Superior temporal gyrus (tissue), 1 donor: Measurements from ENCODE around the gene ARRB1.
A peak's percentile ranks its signal among the peaks of the same experiment; 100 is the strongest.

Source experiments
- DNase-seq: peaks from one replicate; pipeline ENCODE4 v3.0.0-alpha.2; 2016; ENCODE audit errors: extremely low spot score

Gene ARRB1

DNA sequence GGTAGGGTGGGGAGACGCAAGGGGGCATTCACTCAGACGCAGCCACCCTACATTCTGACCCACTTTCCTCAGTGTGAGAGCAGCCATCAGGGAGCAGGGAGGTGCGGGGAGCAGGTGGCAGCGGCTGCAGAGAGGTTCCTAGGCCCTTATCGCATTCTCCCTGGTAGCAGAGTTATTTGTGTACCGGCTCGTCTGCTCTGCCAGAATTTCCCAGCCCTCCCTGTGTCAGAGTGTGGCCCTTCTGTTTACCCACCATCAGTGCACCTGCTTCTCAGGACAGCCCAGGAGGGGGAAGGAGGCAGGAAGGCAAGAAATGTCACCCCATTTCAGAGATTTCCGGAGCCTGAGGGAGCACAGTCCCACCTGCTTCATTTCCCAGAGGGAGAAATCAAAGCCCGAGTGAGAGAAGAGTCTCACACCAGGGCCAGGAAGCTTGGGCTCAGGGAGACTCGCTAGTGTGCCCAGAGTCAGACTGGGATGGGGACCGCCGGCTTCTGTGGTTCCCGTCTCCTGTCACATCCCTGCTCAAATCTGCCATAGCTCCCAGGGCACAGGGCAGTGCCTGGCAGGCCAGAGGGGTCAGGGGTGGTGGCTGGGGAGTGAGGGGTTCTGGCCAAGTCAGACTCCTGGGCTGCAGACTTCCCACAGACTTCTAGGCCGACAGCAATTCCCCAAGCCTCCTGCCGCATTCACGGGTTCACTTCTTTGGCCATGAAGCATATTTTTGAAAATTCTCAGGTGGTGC, 49.7 kb downstream of the ARRB1 start:
- DNase-seq = peak; percentile 39

- DNase-seq = no peak
Measured at GRCh38 chr11:75301131-75301530, 50.3 kb downstream of the ARRB1 start.

DNA sequence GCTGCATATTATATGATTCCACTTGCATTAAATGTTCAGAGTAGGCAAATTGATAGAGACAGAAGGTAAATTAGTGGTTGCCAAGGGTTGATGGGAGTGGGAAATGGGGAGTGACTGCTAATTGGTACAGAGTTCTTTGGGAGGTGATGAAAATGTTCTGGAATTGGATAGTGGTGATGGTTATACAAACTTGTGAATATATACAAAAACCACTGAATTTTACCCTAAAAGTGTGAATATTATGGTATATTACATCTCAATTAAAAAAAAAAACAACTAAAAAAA, 52.5 kb downstream of the ARRB1 start:
- no peak for DNase-seq

GRCh38 chr11:75298191-75298975, 53.1 kb downstream of the ARRB1 start:
- DNase-seq = no peak

DNA sequence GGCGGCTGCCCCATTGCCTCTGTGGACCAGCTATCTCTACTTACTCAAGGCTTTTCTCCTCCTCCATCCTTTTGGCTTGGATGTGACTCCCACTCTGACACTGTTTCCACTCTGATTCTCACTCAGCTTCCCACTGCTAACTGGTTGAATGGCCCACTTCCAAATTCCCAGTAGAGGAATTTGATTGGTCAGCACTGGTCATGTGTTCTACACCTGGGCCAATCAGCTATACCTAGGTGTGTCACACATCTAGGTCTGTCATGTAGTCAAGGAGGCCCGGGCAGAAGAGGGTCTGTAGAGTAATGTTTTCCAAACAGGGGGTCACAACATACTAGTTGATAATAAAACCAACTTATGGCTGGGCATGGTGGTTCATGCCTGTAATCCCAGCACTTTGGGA, 57.6 kb downstream of the ARRB1 start:
- DNase-seq = no peak

DNA sequence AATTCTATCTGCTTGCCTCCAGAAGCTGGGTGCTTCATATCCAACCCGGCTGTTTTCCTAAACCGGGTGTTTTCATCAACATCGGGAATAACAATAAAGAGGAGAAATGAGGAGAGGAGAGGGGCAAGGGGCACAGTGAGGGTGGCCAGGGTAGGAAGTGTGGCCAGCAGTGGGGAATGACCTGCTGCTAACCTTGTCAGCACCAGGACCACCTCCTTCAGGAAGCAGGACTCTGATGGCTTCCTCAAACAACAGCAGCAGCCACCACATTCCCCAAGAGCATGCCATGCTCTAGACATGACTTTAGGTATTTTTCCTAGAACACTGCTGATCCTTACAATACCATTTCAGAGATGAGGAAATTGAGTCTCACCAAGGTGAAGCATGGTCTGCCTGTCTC, 58.5 kb downstream of the ARRB1 start:
- DNase-seq = no peak

DNA sequence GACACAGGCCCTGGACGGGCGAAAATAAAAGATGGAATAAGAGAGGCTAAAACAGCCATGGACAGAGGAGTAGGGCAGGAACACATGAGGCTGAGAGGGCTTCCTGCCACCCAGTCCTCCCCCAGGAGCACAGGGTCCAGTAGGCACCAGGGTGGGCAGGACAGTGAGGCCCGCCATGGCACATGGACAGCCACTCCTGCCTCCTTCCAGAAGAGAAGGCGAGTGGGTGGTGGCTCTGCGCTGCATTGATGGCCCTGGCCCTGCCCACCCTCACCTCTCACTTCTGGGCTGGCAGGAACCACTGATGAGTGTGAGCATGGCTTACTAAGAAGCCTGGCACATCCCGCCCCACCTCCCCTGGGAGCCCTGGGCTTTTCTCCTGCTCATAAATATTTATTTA, 59.7 kb downstream of the ARRB1 start:
- DNase-seq = no peak

GRCh38 chr11:75289919-75290318, 61.5 kb downstream of the ARRB1 start:
- no peak for DNase-seq

DNA sequence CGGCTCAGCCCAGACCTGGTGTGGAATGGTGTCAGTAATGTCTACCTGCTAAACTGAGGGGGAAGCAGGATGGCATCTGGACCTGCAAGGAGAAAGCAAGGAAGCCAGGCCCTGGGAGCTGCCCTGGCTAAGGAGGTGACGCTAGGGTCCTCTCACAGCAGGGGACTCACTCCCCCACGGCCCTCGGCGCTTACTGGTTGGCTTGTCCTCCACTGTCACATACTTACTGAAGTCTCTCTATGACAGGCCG, 62.0 kb downstream of the ARRB1 start:
- DNase-seq = no peak

- no peak for DNase-seq
Measured at GRCh38 chr11:75287579-75287978, 63.9 kb downstream of the ARRB1 start.

DNA sequence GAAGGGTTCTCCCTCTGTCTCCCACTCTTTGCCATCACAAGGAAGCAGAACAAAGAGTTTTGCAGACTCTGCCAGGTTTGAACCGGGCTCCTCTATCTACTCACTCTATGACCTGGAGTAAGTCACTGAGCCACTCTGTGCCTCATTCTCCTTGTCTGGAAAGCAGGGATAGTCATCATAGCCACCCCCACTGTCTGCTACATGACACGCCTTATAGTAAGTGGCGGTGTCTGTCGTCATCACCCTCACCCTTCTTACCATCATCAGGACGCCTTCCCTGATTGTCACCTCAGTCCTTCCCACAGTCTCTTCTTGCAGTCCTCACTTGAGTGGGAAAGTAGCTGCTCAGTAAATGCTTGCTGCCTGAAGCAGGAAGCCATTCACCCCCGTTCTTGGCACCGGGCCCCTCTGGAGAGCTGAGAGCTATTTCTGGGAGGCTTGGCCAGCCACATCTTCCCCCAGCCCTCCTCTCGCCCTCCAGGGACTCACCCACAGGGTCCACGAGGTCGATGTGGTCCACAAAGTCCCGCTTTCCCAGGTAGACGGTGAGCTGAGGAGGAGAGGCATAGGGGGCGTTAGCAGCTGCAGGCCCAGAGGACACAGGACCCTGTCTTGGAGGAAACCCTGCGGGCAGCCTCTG, 64.5 kb downstream of the ARRB1 start:
- DNase-seq = no peak

DNA sequence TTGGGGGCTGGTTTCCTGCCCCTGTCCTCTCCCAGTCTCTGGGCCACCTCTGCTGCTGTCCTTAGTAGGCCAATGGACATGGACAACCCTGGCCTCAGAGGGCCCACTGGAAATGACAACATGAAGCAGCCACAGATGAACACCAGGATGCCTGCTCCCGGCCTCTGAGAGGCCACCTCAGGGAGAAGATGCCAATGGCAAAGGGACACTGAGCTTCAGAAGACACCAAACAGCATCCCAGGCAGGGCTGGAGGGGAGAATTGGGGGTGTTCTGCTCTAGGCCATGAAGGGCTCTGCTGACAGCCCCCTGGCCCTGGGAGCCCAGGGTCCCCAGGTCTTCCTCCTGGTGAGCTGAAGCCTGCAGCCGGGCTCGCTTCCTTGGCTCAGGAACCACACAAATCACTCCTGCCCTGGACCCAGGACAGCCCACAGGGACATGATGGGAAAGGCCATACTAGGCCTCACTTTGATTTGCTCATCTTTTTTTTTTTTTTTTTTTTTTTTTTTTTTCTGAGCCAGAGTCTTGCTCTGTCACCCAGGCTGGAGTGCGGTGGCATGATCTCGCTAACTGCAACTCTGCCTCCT, 65.6 kb downstream of the ARRB1 start:
- DNase-seq = no peak

DNA sequence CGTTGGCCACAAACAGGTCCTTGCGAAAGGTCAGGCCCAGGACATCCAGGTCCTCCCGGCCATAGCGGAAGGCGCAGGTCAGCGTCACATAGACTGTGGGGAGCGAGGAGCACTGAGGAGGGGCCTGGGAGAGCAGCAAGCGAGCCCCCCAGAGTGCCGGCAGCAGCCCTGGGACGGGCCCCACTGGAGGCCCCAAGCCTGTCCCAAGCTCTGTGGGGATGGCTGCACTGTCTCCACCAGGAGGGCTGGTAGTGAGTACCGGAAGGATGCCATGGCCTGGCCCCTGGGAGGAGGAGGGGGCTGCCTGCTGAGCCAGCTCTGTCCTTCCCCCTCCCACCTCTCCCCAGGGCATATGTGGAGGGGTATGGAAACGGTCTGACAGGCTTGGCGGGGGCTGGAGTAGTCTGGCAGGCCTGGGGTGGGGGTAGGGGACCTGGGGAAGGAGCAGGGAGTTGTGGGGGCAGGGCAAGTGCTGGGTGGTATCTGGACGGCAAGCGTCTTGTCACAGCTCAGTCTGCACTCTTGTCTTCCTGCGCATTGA, 68.0 kb downstream of the ARRB1 start:
- no peak for DNase-seq

GRCh38 chr11:75281469-75282095, 69.9 kb downstream of the ARRB1 start:
- DNase-seq = no peak

DNA sequence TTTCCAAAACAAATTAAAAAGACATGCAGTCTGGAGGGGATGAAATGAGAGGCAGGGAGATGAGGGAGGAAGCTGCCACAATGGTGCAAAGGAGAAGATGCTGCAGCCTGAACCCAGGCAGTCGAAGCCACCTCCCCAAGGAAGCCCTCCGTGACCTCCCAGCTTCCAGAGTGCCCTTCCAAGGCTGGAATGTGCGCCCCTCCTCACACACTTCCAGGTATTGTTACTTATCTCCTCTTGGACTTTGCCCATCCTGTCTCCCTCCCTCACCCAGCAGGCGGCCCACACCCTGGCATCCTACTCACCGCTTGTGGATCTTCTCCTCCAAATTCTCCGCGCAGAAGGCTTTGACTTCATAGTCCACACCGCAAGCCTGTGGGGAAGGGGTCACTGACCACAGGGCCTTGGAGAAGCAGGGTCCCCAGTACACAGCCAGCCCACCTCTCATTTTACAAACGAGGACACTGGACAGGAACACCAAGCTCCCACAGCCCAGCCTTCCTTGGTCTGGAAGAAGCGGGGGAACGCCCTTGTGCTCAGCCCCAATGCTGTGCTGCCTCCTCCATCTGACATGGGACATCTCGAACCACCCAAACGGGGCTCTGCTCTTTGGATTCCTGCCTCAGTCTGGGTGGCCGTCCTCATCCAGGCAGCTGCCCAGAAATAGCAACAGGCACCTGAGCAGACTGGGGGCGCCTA, 70.5 kb downstream of the ARRB1 start:
- DNase-seq = no peak

- peak; percentile 98 for DNase-seq
Measured at GRCh38 chr11:75280227-75280701, 71.2 kb downstream of the ARRB1 start.

DNA sequence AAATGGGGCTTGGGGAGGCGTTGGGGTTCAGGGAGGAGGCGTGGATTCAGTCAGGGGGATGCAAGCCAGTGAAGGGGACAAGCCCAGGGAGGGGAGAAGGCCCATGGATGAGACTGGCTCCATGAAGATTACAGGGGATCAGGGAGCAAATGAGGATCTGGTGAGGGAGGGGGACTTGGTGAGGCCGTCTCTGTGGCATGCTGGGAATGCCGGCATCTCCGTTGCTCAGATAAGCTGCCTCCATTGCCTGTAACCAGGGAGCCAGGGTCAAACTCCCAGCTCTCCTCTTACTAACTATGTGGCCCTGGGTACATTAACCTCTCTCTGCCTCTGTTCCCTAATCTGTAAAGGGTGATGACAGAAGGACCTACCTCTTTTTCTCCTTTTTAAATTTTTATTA, 72.2 kb downstream of the ARRB1 start:
- DNase-seq = no peak

GRCh38 chr11:75277991-75278790, 73.3 kb downstream of the ARRB1 start:
- no peak for DNase-seq

DNA sequence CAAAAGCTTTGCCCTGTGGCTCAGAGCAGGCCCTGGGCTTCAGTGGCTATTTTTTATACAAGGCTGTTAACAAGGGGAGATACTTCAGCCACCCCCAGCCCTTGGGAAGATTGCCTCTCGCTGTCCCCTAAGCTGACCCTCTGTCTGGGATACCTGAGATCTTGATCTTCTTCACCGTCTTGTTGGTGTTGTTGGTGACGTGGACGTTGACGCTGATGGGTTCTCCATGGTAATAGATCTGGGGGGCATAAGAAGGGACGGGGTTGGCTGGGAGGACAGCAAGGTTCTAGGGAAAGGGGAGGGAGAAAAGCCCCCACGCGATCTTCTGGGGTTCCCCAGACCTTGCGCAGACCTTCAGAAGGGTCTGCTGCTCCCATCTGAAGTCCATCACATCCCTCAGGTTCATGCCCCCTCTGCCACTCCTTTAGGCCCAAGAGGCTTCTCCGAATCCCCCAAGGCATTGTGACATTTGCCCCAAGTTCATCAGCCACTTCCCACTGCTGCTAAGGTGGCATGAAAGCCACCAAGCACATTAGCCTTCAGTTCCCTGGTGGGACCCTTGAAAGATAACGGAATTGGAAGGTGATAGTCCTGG, 74.2 kb downstream of the ARRB1 start:
- DNase-seq = no peak

- DNase-seq = no peak
Measured at GRCh38 chr11:75276686-75277085, 74.8 kb downstream of the ARRB1 start.
